HG03521 (cell line): ENCODE results near the gene SUMO3.

Experiments
- ATAC-seq: cut with Tn5 transposase; IDR thresholded peaks from one replicate; pipeline ENCODE4 v1.9.1; 2021; ENCODE audit warnings: mild to moderate bottlenecking, moderate library complexity; ENCODE audit not compliant: unreplicated experiment

The SUMO3 gene

DNA sequence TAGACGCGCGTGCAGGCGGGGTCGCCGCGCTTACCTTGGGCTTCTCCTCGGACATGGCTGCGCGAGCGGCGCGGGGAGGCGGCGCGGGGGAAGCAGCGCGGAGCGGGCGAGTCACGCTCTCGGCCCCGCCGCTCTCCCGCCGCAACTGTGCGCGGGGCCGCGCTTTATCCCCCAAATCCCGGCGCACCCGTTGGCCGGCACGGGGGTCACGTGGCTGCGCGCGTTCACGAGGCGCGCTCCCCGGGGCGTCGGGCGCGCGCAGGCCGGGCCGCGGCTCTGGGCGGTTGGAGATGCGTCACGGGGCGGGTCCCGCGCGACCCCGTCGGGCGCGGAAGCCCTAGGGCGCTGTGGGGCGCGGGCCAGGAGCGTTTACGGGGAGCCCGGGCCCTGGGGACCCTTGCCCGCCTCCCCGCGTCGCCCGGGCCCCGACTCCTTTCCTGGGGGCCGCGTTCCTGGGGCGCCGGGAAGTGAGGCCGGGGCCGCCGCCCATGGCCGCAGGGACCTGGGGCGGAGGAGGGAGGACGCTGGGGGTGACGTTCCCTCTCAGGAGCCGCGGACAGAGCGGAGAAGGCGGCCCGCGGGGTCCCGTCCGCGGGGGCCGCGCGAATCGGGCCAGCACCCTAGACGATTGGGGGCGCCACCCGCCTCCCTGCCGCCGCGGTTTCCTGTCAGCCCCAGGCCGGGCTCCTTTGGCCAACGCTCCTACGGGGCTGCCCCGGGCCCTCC lies at the start of gene SUMO3:
TSS of gene SUMO3 (minus strand) at position 149 of the 726 bp plus-strand sequence. CDS start at position 55, 94 bp downstream.
- ATAC-seq: peak; percentile 61

DNA sequence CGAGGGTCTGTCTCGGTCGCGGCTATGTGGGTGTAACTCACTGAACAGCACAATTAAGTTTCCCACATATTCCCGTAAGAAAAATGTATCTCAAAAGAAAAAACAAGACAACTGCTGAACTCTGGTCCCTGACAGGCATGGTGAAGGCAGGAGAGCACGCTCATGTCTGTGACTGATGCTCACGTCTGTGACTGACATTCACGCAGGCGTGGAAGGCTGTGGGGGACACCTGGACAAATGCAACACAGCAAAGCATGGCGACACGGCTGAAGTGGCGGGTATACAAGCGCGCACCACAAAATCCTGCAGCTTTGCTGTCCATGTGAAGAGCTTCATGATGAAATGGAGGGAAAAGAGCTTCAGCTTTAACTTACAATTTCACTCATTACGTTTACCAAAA lies 49.6 kb upstream of the SUMO3 start:
- no peak for ATAC-seq

DNA sequence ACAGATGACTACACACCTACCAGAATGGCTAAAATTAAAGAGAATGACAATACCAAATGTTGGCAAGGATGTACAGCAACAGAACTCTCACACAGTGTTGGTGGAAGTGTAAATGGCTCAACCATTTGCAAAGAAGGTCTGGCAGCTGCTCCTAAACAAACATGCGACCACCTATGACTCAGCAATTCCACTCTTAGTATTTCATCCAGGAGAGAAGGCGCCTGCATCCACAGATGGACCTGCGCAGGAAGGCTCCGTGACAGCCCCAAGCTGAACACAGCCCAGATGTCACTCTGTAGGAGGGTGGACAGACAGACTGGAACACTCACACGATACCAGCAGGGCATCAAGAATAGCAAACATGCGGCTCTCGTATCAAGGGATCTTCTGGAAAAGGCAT lies 48.9 kb upstream of the SUMO3 start:
- ATAC-seq: no peak

DNA sequence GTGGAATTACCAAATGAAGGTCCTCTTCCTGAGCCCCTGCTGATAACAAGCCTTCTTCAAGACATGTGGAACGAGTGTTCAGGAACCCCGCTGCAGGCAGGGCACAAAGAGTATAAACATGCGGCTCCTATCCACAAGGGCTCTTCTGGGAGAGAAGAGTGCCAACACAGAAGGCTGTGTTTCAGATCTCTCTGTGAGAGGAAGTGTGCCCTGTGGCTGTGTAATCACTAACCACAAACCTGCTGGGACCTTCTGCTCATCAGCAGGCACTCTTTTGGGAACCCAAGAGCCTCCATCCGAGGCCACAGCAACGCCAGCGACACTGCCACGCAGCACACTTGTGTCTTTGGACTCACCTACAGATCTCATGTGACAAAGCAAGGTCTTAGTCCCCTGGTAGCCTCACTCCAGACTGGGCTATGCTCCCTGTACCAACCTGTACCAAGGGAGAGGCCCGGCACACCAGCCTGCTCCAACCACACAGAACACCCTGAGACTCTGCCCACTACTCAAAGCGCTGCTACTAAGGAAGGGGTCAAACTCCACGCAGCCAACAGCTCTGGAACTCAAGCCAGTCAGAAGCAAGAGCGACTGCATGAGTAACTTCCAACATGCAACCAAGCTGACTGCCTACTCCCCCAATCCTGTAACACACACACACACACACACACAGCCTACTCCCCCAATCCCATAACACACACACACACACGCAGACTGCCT lies 47.9 kb upstream of the SUMO3 start:
- ATAC-seq: no peak

DNA sequence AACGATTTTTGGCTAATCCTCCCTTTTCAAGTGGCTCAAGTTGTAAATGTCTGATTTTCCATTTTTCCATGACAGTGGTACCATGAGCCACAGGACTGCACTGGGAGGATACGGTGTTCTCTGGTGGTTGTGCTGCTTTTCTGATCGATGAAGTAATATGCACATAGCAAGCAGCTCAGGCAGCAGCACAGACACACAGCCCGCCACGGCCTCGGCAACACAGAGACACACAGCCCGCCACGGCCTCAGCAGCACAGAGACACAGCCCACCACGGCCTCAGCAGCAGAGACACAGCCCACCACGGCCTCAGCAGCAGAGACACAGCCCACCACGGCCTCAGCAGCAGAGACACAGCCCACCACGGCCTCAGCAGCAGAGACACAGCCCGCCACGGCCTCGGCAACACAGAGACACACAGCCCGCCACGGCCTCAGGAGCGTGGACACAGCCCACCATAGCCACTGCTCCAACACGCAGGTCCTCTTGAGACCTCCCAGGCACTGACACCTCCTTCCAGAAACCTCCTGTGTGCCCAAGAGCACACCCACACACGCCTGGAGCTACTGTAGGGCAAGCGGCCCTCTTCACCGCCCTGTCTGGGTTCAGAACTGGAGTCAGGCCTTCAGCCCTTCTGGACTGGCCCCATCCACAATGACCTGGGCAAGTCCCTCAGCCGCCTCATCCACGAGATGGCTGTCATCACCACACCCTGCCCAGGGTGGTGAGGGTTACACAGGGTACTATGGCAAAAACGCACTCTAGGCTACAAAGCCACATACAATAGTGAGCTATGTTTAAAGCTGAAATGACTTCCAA lies 45.2 kb upstream of the SUMO3 start:
- no peak for ATAC-seq

DNA sequence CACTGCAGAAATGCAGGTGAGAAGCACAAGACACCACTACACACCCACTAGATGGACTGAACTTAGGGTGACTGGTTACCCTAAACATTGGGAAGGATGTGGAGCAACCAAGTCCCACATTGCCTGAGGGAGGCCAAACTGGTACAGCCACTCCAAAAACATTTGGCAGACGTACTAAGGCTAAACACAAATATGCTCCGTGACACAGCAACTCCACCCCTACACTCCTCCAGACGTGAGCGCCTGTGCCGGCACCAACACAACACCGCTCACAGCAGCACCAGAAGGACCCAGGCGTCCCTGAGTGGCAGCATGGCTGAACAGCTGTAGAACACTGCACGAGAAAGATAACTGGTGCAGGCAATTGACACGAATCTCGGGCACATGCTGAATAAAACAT lies 40.9 kb upstream of the SUMO3 start:
- ATAC-seq: no peak

DNA sequence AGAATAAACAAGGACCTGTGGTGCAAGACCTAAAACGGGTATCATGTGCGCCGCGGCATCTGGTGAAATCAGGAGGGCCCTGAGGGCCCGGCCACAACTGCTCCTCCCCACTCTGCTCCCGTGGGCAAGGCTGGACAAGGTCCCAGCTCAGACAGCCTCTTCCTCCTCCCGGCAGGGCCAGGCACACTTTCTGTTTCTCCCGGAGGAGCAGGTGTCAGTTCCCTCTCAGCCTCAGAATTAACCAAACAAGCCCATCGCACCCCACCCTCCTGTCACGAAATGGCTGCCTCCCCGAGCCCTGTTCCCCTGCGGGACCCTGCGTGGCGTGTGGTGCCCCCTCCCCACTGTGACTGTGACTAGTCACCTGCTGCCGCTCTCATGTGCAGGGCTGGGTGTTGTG lies 40.4 kb upstream of the SUMO3 start:
- ATAC-seq: no peak

DNA sequence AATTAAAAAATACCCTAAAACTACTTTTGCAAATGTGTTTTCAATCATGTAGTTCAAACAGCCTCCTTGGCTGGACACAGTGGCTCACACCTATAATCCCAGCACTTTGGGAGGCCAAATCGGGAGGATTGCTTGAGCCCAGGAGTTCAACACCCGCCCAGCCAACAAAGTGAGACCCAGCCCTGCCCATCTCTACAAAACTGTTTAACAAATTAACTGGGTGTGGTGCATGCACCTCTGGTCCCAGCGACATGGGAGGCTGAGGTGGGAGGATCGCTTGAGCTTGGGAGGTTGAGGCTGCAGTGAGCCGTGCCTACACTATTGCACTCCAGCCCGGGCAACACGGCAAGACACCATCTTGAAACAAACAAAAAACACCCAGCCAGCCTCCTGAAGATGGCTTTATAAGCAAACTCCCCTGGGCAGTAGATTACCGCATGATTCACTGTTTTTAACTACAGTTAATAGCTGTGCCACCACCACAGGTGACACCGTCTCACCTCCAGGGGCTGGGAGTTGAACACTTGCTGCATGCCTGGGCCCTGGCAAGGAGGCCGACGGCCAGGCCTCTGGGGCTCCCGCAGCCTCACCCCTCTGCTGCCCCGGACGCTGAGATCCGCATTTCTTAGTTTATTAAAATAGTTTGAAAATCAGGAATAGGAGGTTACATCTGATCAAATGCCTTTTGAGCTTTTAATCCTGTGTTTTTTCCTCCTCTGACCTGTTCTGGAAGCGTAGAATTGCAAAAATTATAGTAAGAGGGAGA lies 39.4 kb upstream of the SUMO3 start:
- ATAC-seq: no peak

DNA sequence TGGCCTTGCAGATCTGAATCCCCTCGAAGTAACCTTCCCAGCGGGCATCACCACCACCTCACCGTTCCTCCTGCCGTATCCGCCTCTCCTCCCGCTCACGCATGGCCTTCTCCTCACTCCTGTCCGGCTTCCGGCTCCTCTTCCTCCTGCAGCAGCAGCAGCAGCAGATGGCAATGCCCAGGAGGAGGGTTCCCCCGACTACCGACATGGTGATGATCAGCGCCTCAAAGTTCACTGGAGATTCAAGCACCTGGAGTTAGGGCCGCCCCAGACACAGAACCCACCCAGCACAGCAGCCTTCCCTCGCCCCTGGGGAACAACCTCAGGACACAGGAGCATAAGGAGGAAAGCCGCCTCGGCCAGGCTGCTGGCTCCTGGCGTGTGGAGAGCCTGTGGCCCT lies 38.3 kb upstream of the SUMO3 start:
- ATAC-seq: no peak

DNA sequence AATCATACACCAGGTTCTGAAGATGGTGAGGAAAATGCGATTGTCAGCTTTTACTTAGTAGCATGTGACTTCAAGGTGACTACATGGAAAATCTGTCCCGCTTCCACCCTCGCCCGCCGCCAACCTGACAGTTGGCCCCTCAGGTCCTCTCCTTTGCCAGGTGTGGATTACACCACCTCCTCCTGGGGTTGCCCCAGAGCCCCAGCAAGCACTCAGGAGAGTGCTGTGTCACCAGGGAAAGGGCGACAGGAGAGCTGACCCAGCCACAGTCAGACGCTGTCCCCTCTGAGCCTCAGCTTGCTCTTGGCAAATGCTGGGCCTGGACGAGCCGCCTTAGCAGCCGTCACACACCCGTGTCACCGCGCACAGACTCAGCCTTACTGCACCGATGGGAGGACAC lies 37.7 kb upstream of the SUMO3 start:
- ATAC-seq: no peak

DNA sequence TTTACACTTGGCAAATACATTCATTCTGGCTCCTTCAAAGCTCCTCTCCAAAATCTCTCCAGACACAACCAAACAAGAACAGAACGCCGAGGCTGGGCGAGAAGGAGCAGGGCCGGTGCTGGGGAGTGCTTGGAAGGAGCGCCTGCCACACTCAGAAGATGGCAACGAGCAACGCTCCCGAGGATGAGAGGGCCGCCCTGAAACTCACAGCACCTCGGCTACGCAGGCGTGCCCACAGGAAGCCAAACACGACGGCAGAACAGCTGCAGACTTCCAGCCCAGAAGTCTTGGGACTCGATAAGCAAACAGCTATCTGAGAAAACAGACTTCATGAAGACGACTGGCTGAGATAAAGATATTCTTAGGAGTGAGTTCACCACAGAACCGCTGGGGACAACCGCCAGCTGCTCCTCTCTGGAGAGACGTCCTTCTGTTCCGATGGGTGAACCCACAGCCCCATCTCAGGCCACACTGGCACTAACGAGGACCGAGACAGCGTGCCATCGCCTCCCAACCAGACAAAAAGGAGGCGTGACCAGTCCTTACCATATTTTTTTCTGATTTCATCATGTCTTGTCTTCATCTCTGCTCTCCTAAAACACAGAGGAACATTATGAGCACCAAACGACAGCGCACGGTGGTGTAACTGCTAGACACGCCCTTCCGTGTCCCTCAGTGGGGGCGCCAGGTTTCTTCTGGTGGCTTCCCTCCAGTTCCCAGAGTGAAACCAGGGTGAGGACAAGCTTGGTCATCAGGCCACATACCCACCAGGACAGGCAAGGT lies 37.0 kb upstream of the SUMO3 start:
- no peak for ATAC-seq

DNA sequence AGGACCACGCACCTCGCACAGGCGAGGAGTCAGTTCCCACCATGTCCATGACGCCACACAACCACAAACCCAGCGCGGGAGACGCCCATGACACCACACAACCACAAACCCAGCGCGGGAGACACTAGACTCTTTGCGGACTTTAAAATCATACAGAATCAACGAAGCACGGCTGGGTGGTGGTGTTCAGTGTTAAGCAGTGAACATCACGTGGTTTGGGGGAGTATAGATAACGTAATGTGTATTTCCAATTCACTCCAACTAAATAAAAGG lies 36.5 kb upstream of the SUMO3 start:
- no peak for ATAC-seq

DNA sequence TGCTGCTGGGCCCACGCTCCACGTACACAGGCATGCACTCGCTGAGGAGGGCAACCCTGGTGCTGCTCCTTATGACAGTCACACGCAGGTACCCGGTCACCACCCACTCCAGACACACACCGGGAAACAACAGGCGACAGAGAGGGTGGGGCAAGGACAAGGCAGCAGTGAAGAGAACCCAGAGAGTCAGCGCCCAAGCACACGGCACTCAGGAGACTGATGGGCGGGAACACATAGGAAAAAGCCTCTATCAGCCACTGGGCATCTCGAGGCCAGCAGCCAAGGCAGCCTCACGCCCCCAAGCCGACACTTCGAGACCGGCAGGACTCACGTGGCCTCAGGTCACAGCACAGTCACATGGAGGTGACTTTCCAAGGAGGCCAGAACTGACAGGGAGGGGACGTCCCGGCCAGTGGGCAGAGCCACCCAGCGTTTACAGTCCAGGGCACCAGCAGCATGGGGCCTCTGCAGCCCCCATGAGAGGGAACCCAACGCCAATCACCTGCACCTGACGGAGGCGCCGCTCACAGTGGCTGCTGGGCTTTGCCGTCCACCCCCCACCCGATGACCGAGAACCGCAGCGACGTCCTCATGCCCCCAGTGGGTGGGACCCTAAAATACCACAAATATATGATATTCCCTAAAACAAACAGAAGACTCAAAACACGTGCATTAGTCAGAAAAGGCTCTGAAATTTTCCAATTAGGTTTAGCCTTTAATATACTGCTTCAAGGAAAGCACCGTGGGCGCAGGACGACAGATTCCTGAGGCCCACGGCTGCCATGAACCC lies 35.9 kb upstream of the SUMO3 start:
- ATAC-seq: no peak

DNA sequence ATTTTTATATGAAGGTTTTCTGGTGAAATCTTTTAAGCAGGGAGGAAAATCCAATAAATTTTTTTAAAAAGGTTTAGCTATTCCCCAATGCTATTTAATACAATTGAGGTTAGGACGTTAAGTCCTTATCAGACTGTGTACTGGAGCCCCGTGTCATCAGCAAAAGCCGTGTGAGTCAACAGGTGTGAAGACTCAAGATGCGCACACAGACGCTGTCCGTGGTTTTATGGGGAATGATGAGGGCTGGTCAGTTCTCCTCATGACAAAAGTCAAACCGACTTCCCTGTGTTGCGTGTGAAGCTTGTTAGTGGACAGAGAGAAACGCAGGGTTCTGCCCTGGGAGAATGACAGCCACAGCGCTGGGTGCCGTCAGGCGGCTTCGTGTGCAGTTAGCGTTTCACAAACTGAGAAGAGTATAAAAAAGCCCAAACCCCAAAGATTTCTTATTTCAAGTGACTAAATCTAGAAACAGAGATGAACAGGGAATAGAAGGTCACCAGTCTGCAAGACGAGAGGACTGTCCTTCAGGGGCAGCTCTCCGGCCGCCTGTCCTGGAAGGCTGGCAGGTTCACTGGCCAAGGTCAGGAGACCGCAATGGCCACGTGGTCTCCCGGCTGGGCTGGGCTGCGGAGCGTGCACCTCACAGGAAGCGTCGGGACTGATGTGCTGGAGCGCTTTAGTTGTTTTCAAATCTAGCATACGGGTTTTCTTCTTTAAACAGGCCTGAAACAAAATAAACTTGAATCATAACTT lies 33.2 kb upstream of the SUMO3 start:
- no peak for ATAC-seq

DNA sequence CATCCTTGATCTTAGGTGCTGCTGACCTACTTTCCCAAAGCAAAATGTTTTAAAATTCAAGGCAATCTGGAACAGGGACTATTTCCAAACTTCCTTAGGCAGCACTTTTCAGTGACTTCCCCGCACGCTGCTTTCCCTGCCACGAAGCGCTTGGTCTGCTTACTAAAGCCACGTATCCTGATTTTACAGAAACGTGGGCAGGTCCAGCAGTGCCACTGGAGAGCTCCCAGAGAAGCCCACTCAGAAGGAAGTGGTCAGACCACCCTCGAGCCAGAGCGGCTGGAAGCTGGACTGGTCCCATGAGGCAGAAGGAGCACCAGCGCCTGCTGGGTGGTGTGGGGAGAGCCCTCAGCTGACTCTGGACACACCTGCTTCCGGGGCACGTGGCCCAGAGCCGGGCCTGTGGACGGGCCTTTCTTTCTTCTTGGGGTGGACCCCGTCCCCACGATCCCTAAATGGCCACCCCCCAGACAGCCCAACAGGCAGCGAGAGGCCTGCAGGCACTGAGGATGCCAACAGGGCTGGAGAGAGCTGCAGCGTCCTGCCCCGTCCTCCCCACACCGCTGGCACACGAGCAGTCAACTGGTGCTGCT lies 32.4 kb upstream of the SUMO3 start:
- no peak for ATAC-seq

DNA sequence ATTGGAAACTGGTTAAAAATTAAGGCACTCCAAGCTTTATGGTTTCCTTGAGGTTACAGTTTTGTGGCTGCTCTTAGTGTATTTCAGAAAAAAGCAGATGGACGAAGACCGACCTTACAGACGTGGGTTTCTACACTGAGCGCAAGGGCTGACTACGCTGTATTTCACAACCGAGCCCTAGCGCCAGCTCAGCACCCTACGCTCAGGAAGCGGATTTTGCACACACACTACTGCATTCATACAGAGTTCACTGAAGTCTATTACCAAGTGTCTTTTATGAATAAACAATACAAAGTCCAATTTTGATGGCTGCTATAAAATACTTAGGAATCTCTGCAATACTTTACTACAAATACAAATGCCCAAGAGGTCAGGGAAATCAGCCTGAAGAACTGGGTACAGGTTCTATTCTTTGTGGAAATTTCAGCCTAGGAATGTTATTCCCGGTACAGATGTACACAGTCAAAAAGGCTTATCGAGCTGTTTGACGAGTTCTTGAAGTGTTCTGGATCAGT lies 31.8 kb upstream of the SUMO3 start:
- ATAC-seq: no peak

DNA sequence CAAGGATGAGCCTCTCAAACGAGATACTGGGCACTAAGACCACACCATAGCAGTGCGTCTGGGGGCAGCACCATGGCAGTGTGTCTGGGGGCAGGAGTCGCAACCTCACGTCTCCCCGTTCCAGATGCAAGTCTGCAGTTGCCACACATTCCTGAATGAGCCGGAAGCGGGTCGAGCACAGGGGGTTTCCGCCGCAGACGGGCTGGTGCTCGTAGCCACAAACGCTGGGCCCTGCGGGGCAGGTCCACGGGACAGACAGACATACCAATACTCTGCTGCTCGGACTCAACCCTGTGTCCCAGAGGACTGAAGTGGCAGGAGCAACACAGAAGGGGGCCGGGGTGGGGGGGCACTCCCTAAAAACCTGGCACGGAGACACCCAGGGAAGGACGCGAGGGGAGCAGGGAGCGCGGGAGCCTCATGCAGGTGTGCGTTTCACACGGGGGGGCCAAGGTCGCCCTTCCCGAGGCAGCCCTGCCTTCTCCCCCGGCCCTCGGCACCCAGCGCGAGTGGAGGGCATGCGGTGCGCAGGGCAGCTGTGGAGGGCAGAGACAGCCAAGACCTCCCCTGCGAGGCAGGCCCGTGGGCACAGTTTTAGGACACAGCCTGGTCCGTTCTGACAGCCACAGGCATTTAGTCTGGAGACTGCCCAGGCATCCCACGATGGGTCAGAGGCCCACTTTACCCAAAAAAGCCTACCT lies 31.1 kb upstream of the SUMO3 start:
- ATAC-seq: no peak
